SKM-1 (cell line): ENCODE results near the gene HUNK.

Source experiments
- DNase-seq: peaks from one replicate; lab custom pipeline; 2025; ENCODE audit not compliant: unreplicated experiment; lab: John Stamatoyannopoulos, UW

The HUNK gene

GRCh38 chr21:32044205-32045180 is 171.7 kb downstream of the HUNK start:
- no peak for DNase-seq

DNA sequence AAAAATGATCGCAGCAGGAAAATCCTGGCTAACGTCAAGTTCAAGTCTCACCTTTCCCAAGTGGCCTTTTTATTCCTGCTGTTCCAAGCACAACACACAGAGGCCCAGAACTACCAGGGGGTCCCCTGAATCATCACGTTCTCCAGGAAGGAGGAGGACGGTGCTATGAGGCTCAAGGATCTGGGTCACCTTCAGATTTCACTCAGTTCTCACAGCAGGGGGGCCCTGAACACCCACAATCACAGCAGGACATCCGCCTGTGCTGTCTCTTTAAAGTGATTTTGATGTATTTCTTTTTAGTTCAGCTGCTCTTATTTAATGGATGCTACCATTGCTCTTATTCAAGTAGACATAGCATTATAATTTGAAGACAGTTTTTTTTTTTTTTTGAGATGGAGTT is 173.4 kb downstream of the HUNK start:
- no peak for DNase-seq

GRCh38 chr21:32048353-32048752 is 175.5 kb downstream of the HUNK start:
- DNase-seq: no peak
